Hepatocyte (in vitro differentiated cells): ENCODE data around the gene KIAA1217.

Experiments used
- EZH2 ChIP-seq: fragments of 200-600 bp; sonication (generic); IDR thresholded peaks from 2 replicates; pipeline ENCODE4 v1.6.1; 2016; ENCODE audit warnings: antibody characterized with exemption, mild to moderate bottlenecking, borderline replicate concordance
- TF ChIP-seq, protein P1 (sequence below): fragments of 200-600 bp; sonication (generic); IDR thresholded peaks from 2 replicates; pipeline ENCODE4 v1.5.1; 2016; ENCODE audit warnings: antibody characterized with exemption, mild to moderate bottlenecking; ENCODE audit not compliant: poor library complexity

DNA sequence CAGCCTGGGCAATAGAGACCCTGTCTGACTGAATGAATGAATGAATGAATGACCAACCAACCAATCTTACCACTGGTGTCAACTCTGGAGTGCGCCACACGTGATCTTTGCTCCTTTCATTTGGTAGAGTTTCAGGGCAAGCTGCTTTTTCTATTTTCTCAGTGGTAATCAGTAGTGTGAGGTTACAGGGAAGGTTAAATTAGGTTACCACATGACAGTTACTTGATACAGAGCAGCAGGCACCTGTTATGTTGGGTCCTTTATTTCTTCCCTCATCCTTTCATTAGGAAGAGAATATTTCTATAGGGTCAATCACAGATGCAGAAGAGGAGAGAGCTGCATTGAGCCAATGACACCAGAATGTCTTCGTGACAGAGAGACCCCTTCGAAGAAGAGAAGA lies 167.8 kb downstream of the KIAA1217 start:
- TF ChIP-seq, protein P1, sequence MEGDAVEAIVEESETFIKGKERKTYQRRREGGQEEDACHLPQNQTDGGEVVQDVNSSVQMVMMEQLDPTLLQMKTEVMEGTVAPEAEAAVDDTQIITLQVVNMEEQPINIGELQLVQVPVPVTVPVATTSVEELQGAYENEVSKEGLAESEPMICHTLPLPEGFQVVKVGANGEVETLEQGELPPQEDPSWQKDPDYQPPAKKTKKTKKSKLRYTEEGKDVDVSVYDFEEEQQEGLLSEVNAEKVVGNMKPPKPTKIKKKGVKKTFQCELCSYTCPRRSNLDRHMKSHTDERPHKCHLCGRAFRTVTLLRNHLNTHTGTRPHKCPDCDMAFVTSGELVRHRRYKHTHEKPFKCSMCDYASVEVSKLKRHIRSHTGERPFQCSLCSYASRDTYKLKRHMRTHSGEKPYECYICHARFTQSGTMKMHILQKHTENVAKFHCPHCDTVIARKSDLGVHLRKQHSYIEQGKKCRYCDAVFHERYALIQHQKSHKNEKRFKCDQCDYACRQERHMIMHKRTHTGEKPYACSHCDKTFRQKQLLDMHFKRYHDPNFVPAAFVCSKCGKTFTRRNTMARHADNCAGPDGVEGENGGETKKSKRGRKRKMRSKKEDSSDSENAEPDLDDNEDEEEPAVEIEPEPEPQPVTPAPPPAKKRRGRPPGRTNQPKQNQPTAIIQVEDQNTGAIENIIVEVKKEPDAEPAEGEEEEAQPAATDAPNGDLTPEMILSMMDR = no peak
- no peak for TF ChIP-seq EZH2
